GM12878 (cell line): Measurements from ENCODE around the gene SELENOW. TPM values are rescaled to one million over a fixed set of nuclear protein-coding genes. Genes with fewer than 3 reads are reported as not detected.

Experiments
- CHD2 ChIP-seq: IDR thresholded peaks from 2 replicates; pipeline ENCODE4 v1.6.1; 2011; ENCODE audit warnings: low read depth, low read length, improper control_type of control experiment, borderline replicate concordance
- CREB1 ChIP-seq: IDR thresholded peaks from 2 replicates; pipeline ENCODE4 v1.6.1; 2012; ENCODE audit warnings: low read depth, mild to moderate bottlenecking, inconsistent platforms
- FOS ChIP-seq: IDR thresholded peaks from 3 replicates; pipeline ENCODE4 v1.6.1; 2011; ENCODE audit warnings: borderline replicate concordance; ENCODE audit not compliant: insufficient read length; ENCODE audit errors: extremely low read depth
- HDAC2 ChIP-seq: fragments of 200-600 bp; sonication (generic); IDR thresholded peaks from 2 replicates; pipeline ENCODE4 v1.6.1; 2017
- IKZF2 ChIP-seq, 2 experiments: fragments of 450-650 bp; IDR thresholded peaks; 2 replicates each; pipeline ENCODE4 v1.6.1; 2017; ENCODE audit warnings: mild to moderate bottlenecking in 2 of 2, moderate library complexity in 2 of 2
- MYC ChIP-seq: IDR thresholded peaks from 2 replicates; pipeline ENCODE4 v1.6.1; 2011; ENCODE audit warnings: mild to moderate bottlenecking, low read length, moderate library complexity, inconsistent platforms; ENCODE audit not compliant: insufficient read depth, insufficient replicate concordance, insufficient read length, severe bottlenecking
- NKRF ChIP-seq: fragments of 450-650 bp; conservative IDR thresholded peaks from 2 replicates; pipeline ENCODE4 v1.6.1; 2017; ENCODE audit warnings: mild to moderate bottlenecking, moderate library complexity
- POLR2A ChIP-seq: IDR thresholded peaks from 2 replicates; pipeline ENCODE4 v1.6.1; 2011; ENCODE audit warnings: low read depth, mild to moderate bottlenecking, low read length
- POLR2AphosphoS2 ChIP-seq: IDR thresholded peaks from 2 replicates; pipeline ENCODE4 v1.6.1; 2011; ENCODE audit warnings: low read depth, mild to moderate bottlenecking, low read length, improper control_type of control experiment, moderate library complexity
- SRF ChIP-seq, 2 experiments: IDR thresholded peaks; 2 replicates each; pipeline ENCODE4 v1.6.1; 2011; ENCODE audit warnings: low read depth in 2 of 2, low read length in 2 of 2, mild to moderate bottlenecking in 1 of 2, moderate library complexity in 1 of 2
- TCF3 ChIP-seq: IDR thresholded peaks from 2 replicates; pipeline ENCODE4 v1.6.1; 2012; ENCODE audit warnings: low read depth, mild to moderate bottlenecking, low read length, borderline replicate concordance; ENCODE audit not compliant: insufficient read depth
- YBX1 ChIP-seq: fragments of 450-650 bp; IDR thresholded peaks from 2 replicates; pipeline ENCODE4 v1.6.1; 2016; ENCODE audit warnings: antibody characterized with exemption
- ZNF384 ChIP-seq: IDR thresholded peaks from 2 replicates; pipeline ENCODE4 v1.6.1; 2012; ENCODE audit warnings: low read depth, mild to moderate bottlenecking, low read length, improper control_type of control experiment, borderline replicate concordance
- ZNF592 ChIP-seq: fragments of 450-650 bp; IDR thresholded peaks from 2 replicates; pipeline ENCODE4 v1.6.1; 2017; ENCODE audit warnings: mild to moderate bottlenecking, moderate library complexity
- polyA plus RNA-seq, 11 experiments: library from polyadenylated mRNA; depleted of rRNA in 4 of 11; unstranded in 6 of 11; stranded (reverse) in 5 of 11; fragments of >200 nt; fragmentation: Nextera tagmentation in 4 of 11; fragmentation: Illumina TruSeq in 1 of 11; extraction: Ambion mirVana in 4 of 11; extraction: Trizol in 1 of 11; gene quantifications; 1 replicate in 1 of 11; 2 replicates in 10 of 11; pipeline versions ENCODE4 v1.2.1 to v1.2.3, GENCODE V29; 2011 to 2016; ENCODE audit warnings: inconsistent platforms in 2 of 11, missing spikeins in 2 of 11, low read depth in 1 of 11
- total RNA-seq, 4 experiments: library from RNA; depleted of rRNA in 3 of 4; stranded (reverse); fragments of >200 nt in 3 of 4; fragmentation: Illumina TruSeq in 1 of 4; extraction: Trizol in 1 of 4; gene quantifications; 2 replicates each; pipeline versions ENCODE4 v1.2.1 to v1.2.3, GENCODE V29; 2013 to 2021
- TF ChIP-seq, protein P1 (sequence below): fragments of 450-650 bp; IDR thresholded peaks from 2 replicates; pipeline ENCODE4 v1.6.1; 2018; ENCODE audit warnings: borderline replicate concordance, mild to moderate bottlenecking; ENCODE audit not compliant: partially characterized antibody
- TF ChIP-seq, protein P2 (sequence below): fragments of 450-650 bp; IDR thresholded peaks from 2 replicates; pipeline ENCODE4 v1.6.1; 2016; ENCODE audit warnings: mild to moderate bottlenecking, moderate library complexity, borderline replicate concordance

The SELENOW gene
- total and polyA plus RNA-seq, 10 of the 15 experiments (the other 5 are each of a cell fraction or from before 2014, with no cell fraction given): 53.3 to 186 (median 101) TPM

- TF ChIP-seq, protein P1, sequence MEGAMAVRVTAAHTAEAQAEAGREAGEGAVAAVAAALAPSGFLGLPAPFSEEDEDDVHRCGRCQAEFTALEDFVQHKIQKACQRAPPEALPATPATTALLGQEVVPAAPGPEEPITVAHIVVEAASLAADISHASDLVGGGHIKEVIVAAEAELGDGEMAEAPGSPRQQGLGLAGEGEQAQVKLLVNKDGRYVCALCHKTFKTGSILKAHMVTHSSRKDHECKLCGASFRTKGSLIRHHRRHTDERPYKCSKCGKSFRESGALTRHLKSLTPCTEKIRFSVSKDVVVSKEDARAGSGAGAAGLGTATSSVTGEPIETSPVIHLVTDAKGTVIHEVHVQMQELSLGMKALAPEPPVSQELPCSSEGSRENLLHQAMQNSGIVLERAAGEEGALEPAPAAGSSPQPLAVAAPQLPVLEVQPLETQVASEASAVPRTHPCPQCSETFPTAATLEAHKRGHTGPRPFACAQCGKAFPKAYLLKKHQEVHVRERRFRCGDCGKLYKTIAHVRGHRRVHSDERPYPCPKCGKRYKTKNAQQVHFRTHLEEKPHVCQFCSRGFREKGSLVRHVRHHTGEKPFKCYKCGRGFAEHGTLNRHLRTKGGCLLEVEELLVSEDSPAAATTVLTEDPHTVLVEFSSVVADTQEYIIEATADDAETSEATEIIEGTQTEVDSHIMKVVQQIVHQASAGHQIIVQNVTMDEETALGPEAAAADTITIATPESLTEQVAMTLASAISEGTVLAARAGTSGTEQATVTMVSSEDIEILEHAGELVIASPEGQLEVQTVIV: peak; percentile 75
- TF ChIP-seq, protein P2, sequence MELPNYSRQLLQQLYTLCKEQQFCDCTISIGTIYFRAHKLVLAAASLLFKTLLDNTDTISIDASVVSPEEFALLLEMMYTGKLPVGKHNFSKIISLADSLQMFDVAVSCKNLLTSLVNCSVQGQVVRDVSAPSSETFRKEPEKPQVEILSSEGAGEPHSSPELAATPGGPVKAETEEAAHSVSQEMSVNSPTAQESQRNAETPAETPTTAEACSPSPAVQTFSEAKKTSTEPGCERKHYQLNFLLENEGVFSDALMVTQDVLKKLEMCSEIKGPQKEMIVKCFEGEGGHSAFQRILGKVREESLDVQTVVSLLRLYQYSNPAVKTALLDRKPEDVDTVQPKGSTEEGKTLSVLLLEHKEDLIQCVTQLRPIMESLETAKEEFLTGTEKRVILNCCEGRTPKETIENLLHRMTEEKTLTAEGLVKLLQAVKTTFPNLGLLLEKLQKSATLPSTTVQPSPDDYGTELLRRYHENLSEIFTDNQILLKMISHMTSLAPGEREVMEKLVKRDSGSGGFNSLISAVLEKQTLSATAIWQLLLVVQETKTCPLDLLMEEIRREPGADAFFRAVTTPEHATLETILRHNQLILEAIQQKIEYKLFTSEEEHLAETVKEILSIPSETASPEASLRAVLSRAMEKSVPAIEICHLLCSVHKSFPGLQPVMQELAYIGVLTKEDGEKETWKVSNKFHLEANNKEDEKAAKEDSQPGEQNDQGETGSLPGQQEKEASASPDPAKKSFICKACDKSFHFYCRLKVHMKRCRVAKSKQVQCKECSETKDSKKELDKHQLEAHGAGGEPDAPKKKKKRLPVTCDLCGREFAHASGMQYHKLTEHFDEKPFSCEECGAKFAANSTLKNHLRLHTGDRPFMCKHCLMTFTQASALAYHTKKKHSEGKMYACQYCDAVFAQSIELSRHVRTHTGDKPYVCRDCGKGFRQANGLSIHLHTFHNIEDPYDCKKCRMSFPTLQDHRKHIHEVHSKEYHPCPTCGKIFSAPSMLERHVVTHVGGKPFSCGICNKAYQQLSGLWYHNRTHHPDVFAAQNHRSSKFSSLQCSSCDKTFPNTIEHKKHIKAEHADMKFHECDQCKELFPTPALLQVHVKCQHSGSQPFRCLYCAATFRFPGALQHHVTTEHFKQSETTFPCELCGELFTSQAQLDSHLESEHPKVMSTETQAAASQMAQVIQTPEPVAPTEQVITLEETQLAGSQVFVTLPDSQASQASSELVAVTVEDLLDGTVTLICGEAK: peak; percentile 91
- TF ChIP-seq FOS: no peak
- peak in 1 of 2 experiments; percentile 49; a peak in 1 of 4 replicates for TF ChIP-seq IKZF2 (IDR thresholded peaks at IDR 0.05)
- TF ChIP-seq YBX1: no peak
- no peak for TF ChIP-seq ZNF384
- TF ChIP-seq TCF3: no peak
- TF ChIP-seq ZNF592: no peak
- TF ChIP-seq CREB1: peak; percentile 94
- TF ChIP-seq SRF (IDR thresholded peaks at IDR 0.05; ENCODE audit: low read depth in 2 of 2, low read length in 2 of 2): no peak
- TF ChIP-seq NKRF: 0 out of 2 replicates have a peak, but pooled peaks have one; percentile 51
- TF ChIP-seq MYC: no peak
- TF ChIP-seq POLR2AphosphoS2: peak; percentile 89
- no peak for TF ChIP-seq HDAC2
- peak; percentile 98 for TF ChIP-seq POLR2A
- peak; percentile 70 for TF ChIP-seq CHD2
Measured at GRCh38 chr19:47745010-47745901, 33.2 kb upstream of the SELENOW start, which contains the start of gene NOP53 (continued).
